Measurements from ENCODE around the gene DMWD. TPM values are rescaled to one million over a fixed set of nuclear protein-coding genes. Genes with fewer than 3 reads are reported as not detected.

The DMWD gene
- total and polyA plus RNA-seq, 2 of the 13 experiments (the other 11 are each of a cell fraction or from before 2014, with no cell fraction given), result 10.3 to 14.9 TPM

GRCh38 chr19:45824041-45824471, 31.4 kb upstream of the DMWD start:
- intact Hi-C loops (cut with micrococcal nuclease; ENCODE audit: unreplicated experiment), result no loop called here
- CTCF ChIA-PET (ENCODE audit: low intra/inter-chr PET ratio, low total read pairs), result no interaction called here
- POLR2A ChIA-PET, result interaction anchor here (0.7 to 1.5 kb wide), 2 partner anchors 39 to 79 kb away, joined by 3 to 4 read pairs (median 3); partner anchors contain the start of genes MYPOP and SYMPK
- Histone ChIP-seq H3K79me2 (ENCODE audit: insufficient read depth, low read length) (no peaks in the 10 kb centered on the region), H3K4me3 (replicated peaks in 1 of 3; ENCODE audit: insufficient read depth in 1 of 3, low read depth in 2 of 3, low read length in 3 of 3) (no peak overlapping the region), H3K27me3 (ENCODE audit: control insufficient read depth in 1 of 2, insufficient read depth in 2 of 2, low read length in 2 of 2) (no peaks in the 10 kb centered on the region), H3K4me2 (ENCODE audit: low read depth, low read length) (no peak overlapping the region), H3K36me3 (replicated peaks in 1 of 2; ENCODE audit: control insufficient read depth in 1 of 2, insufficient read depth in 2 of 2, low read length in 2 of 2) (peaks cover 30 to 76% of the 10 kb centered on the region in 2 experiments), H3K27ac (ENCODE audit: extremely low read length, insufficient read depth, low read length) (no peak overlapping the region), H3K4me1 (ENCODE audit: insufficient read depth, low read length) (no peaks in the 10 kb centered on the region), H3K9me3 (ENCODE audit: low read length) (no peaks in the 10 kb centered on the region), H2AFZ (ENCODE audit: low read length) (no peak overlapping the region), H3K9ac (ENCODE audit: insufficient read depth, low read depth, low read length) (no peak overlapping the region), H4K20me1 (ENCODE audit: insufficient read depth, low read length) (no peaks in the 10 kb centered on the region)
- in situ Hi-C loops (cut with HindIII; ENCODE audit: extremely low pct_ligation_motif_present, low pct_unique_long_range_greater_than_20kb), result no loop called here
- no TSS peak for BruUV-seq (replicated peaks)
- TF ChIP-seq POLR2AphosphoS2 (IDR thresholded peaks at IDR 0.05; ENCODE audit: low read depth, low read length) (no peak), ZNF260 (CRISPR knock-in tag; IDR thresholded peaks at IDR 0.05; ENCODE audit: borderline replicate concordance, low read depth) (no peak), AGO2 (optimal IDR thresholded peaks at IDR 0.05; ENCODE audit: low read depth, low read length) (peak; percentile 71), ZC3H13 (CRISPR knock-in tag; IDR thresholded peaks at IDR 0.05) (peak; percentile 54; the same call in 1 of the 2 replicates)
- ATAC-seq, result no peak
- FAIRE-seq, result no peak
- WGBS (ENCODE audit: low lambda C conversion rate), result 98% methylated on average over 8 of the region's 12 CpGs
- no peak for DNase-seq (ENCODE audit: low spot score)

GRCh38 chr19:45823182-45823581, 30.5 kb upstream of the DMWD start:
- no TSS peak for BruUV-seq (replicated peaks)
- Histone ChIP-seq H3K4me3 (replicated peaks in 1 of 3; ENCODE audit: insufficient read depth in 1 of 3, low read depth in 2 of 3, low read length in 3 of 3) (no peak overlapping the region), H3K27ac (ENCODE audit: extremely low read length, insufficient read depth, low read length) (no peak overlapping the region), H3K27me3 (ENCODE audit: control insufficient read depth in 1 of 2, insufficient read depth in 2 of 2, low read length in 2 of 2) (no peaks in the 10 kb centered on the region), H4K20me1 (ENCODE audit: insufficient read depth, low read length) (no peaks in the 10 kb centered on the region), H2AFZ (ENCODE audit: low read length) (no peak overlapping the region), H3K4me1 (ENCODE audit: insufficient read depth, low read length) (no peaks in the 10 kb centered on the region), H3K4me2 (ENCODE audit: low read depth, low read length) (no peak overlapping the region), H3K36me3 (replicated peaks in 1 of 2; ENCODE audit: control insufficient read depth in 1 of 2, insufficient read depth in 2 of 2, low read length in 2 of 2) (peaks cover 26 to 68% of the 10 kb centered on the region in 2 experiments), H3K79me2 (ENCODE audit: insufficient read depth, low read length) (no peaks in the 10 kb centered on the region), H3K9me3 (ENCODE audit: low read length) (no peaks in the 10 kb centered on the region), H3K9ac (ENCODE audit: insufficient read depth, low read depth, low read length) (no peak overlapping the region)
- in situ Hi-C loops (cut with HindIII; ENCODE audit: extremely low pct_ligation_motif_present, low pct_unique_long_range_greater_than_20kb) (no loop called here), intact Hi-C loops (cut with micrococcal nuclease; ENCODE audit: unreplicated experiment) (no loop called here)
- DNase-seq (ENCODE audit: low spot score), result no peak
- FAIRE-seq, result no peak
- WGBS (ENCODE audit: low lambda C conversion rate), result 98% methylated on average over 12 of the region's 12 CpGs
- TF ChIP-seq ZSCAN31 (CRISPR knock-in tag; IDR thresholded peaks at IDR 0.05; ENCODE audit: low read depth), result no peak
- no peak for TF ChIP-seq FOXK1 (CRISPR knock-in tag; IDR thresholded peaks at IDR 0.05; ENCODE audit: borderline replicate concordance, low read depth)
- TF ChIP-seq ZNF790 (CRISPR knock-in tag; IDR thresholded peaks at IDR 0.05; ENCODE audit: borderline replicate concordance), result no peak
- no peak for TF ChIP-seq MIER2 (CRISPR knock-in tag; IDR thresholded peaks at IDR 0.05)
- TF ChIP-seq TARDBP (CRISPR knock-in tag; IDR thresholded peaks at IDR 0.05), result no peak
- TF ChIP-seq ZNF644 (CRISPR knock-in tag; IDR thresholded peaks at IDR 0.05; ENCODE audit: low read depth), result no peak
- TF ChIP-seq MTERF4 (CRISPR knock-in tag; IDR thresholded peaks at IDR 0.05), result no peak
- no peak for TF ChIP-seq ZNF775 (CRISPR knock-in tag; IDR thresholded peaks at IDR 0.05; ENCODE audit: borderline replicate concordance)
- no peak for TF ChIP-seq KDM6A (CRISPR knock-in tag; IDR thresholded peaks at IDR 0.05; ENCODE audit: low read depth)
- no peak for TF ChIP-seq KDM1A (CRISPR knock-in tag; IDR thresholded peaks at IDR 0.05)
- no peak for TF ChIP-seq SP1 (IDR thresholded peaks at IDR 0.05)
- TF ChIP-seq SP1 (CRISPR knock-in tag; IDR thresholded peaks at IDR 0.05), result no peak
- ChIA-PET CTCF (ENCODE audit: low intra/inter-chr PET ratio, low total read pairs) (no interaction called here), POLR2A (interaction anchor here (0.7 kb wide), 1 partner anchor 40 kb away, joined by 3 read pairs; the partner anchor contains the start of gene SYMPK)
- no peak for ATAC-seq
